ENCODE measurements around the gene COLEC12. TPM values are rescaled to one million over a fixed set of nuclear protein-coding genes. Genes with fewer than 3 reads are reported as not detected.
"Not testable (repeated sequence)": the region's sequence is repeated elsewhere in the genome, so short reads cannot be mapped to it uniquely, and the experiment has no call there.

Gene COLEC12
- total RNA-seq, 2 experiments from 2014 or later = not detected

- H3K4me1 Mint-ChIP-seq (ENCODE audit: low read depth) = no peaks in the 10 kb centered on the region
- no peak for DNase-seq
- no peak for ATAC-seq (ENCODE audit: poor library complexity)
- no peaks in the 10 kb centered on the region for H3K9me3 ChIP-seq (ENCODE audit: control insufficient read depth in 1 of 2, insufficient read depth in 1 of 2, low read length in 2 of 2)
- no peak for TF ChIP-seq CTCF (IDR thresholded peaks at IDR 0.05)
- H3K27me3 ChIP-seq (ENCODE audit: control insufficient read depth in 1 of 2, insufficient read depth in 2 of 2, low read length in 2 of 2) = peaks cover 2 to 5% of the 10 kb centered on the region in 2 experiments
- no peak overlapping the region for H3K27ac Mint-ChIP-seq
- no peak overlapping the region for H3K27ac ChIP-seq (ENCODE audit: low read depth in 1 of 2, low read length in 2 of 2)
- ChIA-PET CTCF (no interaction called here), POLR2A (no interaction called here)
- H3K4me3 ChIP-seq (ENCODE audit: low read length) = no peak overlapping the region
- H3K4me3 Mint-ChIP-seq = no peak overlapping the region
- intact Hi-C loops (cut with DNase I, micrococcal nuclease) = no loop called here
- H3K4me1 ChIP-seq (ENCODE audit: insufficient read depth, low read length) = no peaks in the 10 kb centered on the region
- H3K27me3 Mint-ChIP-seq = peaks cover 1% of the 10 kb centered on the region
- no peaks in the 10 kb centered on the region for H3K36me3 Mint-ChIP-seq (ENCODE audit: low read depth)
- no peaks in the 10 kb centered on the region for H3K36me3 ChIP-seq (ENCODE audit: insufficient read depth, low read length)
- H3K9me3 Mint-ChIP-seq = no peaks in the 10 kb centered on the region
Measured at GRCh38 chr18:313931-314330, 186.6 kb downstream of the COLEC12 start.

- H3K36me3 ChIP-seq (ENCODE audit: insufficient read depth, low read length) = no peaks in the 10 kb centered on the region
- H3K27ac Mint-ChIP-seq = no peak overlapping the region
- CTCF ChIA-PET = no interaction called here
- H3K27ac ChIP-seq (ENCODE audit: low read depth in 1 of 2, low read length in 2 of 2) = no peak overlapping the region
- H3K9me3 Mint-ChIP-seq = no peaks in the 10 kb centered on the region
- H3K27me3 Mint-ChIP-seq = peaks cover 14% of the 10 kb centered on the region
- H3K4me1 Mint-ChIP-seq (ENCODE audit: low read depth) = no peaks in the 10 kb centered on the region
- DNase-seq (no peak), ATAC-seq (ENCODE audit: poor library complexity) (no peak)
- peaks cover 2 to 5% of the 10 kb centered on the region in 2 experiments for H3K27me3 ChIP-seq (ENCODE audit: control insufficient read depth in 1 of 2, insufficient read depth in 2 of 2, low read length in 2 of 2)
- no peak for TF ChIP-seq CTCF (IDR thresholded peaks at IDR 0.05)
- H3K4me1 ChIP-seq (ENCODE audit: insufficient read depth, low read length) = no peaks in the 10 kb centered on the region
- H3K4me3 Mint-ChIP-seq = no peak overlapping the region
- POLR2A ChIA-PET = no interaction called here
- no peak overlapping the region for H3K4me3 ChIP-seq (ENCODE audit: low read length)
- no peaks in the 10 kb centered on the region for H3K9me3 ChIP-seq (ENCODE audit: control insufficient read depth in 1 of 2, insufficient read depth in 1 of 2, low read length in 2 of 2)
- H3K36me3 Mint-ChIP-seq (ENCODE audit: low read depth) = no peaks in the 10 kb centered on the region
- intact Hi-C loops (cut with DNase I, micrococcal nuclease) = no loop called here
Measured at GRCh38 chr18:312415-312814, 188.1 kb downstream of the COLEC12 start.

- no peak overlapping the region for H3K4me3 ChIP-seq (ENCODE audit: low read length)
- CTCF ChIA-PET = no interaction called here
- peaks cover 27% of the 10 kb centered on the region for H3K27me3 Mint-ChIP-seq
- no peaks in the 10 kb centered on the region for H3K4me1 Mint-ChIP-seq (ENCODE audit: low read depth)
- ATAC-seq (ENCODE audit: poor library complexity) = no peak
- H3K4me1 ChIP-seq (ENCODE audit: insufficient read depth, low read length) = no peaks in the 10 kb centered on the region
- DNase-seq = no peak
- H3K9me3 ChIP-seq (ENCODE audit: control insufficient read depth in 1 of 2, insufficient read depth in 1 of 2, low read length in 2 of 2) = no peaks in the 10 kb centered on the region
- TF ChIP-seq CTCF (IDR thresholded peaks at IDR 0.05) = no peak
- H3K27ac Mint-ChIP-seq = no peak overlapping the region
- POLR2A ChIA-PET = no interaction called here
- H3K4me3 Mint-ChIP-seq = no peak overlapping the region
- peaks cover 5% of the 10 kb centered on the region in 2 experiments for H3K27me3 ChIP-seq (ENCODE audit: control insufficient read depth in 1 of 2, insufficient read depth in 2 of 2, low read length in 2 of 2)
- intact Hi-C loops (cut with DNase I, micrococcal nuclease) = no loop called here
- no peaks in the 10 kb centered on the region for H3K9me3 Mint-ChIP-seq
- no peaks in the 10 kb centered on the region for H3K36me3 ChIP-seq (ENCODE audit: insufficient read depth, low read length)
- H3K36me3 Mint-ChIP-seq (ENCODE audit: low read depth) = no peaks in the 10 kb centered on the region
- H3K27ac ChIP-seq (ENCODE audit: low read depth in 1 of 2, low read length in 2 of 2) = no peak overlapping the region
Measured at GRCh38 chr18:310042-310441, 190.5 kb downstream of the COLEC12 start.

- POLR2A ChIA-PET; CTCF ChIA-PET; H3K9me3 ChIP-seq (ENCODE audit: control insufficient read depth in 1 of 2, insufficient read depth in 1 of 2, low read length in 2 of 2); DNase-seq; H3K36me3 ChIP-seq (ENCODE audit: insufficient read depth, low read length); H3K4me1 ChIP-seq (ENCODE audit: insufficient read depth, low read length); H3K27ac ChIP-seq (ENCODE audit: low read depth in 1 of 2, low read length in 2 of 2); H3K9me3 Mint-ChIP-seq; H3K4me3 ChIP-seq (ENCODE audit: low read length); H3K27ac Mint-ChIP-seq; ATAC-seq (ENCODE audit: poor library complexity); intact Hi-C loops (cut with DNase I, micrococcal nuclease); H3K4me3 Mint-ChIP-seq; H3K36me3 Mint-ChIP-seq (ENCODE audit: low read depth); H3K27me3 ChIP-seq (ENCODE audit: control insufficient read depth in 1 of 2, insufficient read depth in 2 of 2, low read length in 2 of 2); H3K4me1 Mint-ChIP-seq (ENCODE audit: low read depth): not testable (repeated sequence)
- H3K27me3 Mint-ChIP-seq = peaks cover 27% of the 10 kb centered on the region
Measured at GRCh38 chr18:308086-308485, 192.4 kb downstream of the COLEC12 start.

All from CD4-positive, alpha-beta T cell (primary cell).